ENCODE results near the gene FUNDC2. TPM values are rescaled to one million over a fixed set of nuclear protein-coding genes. Genes with fewer than 3 reads are reported as not detected.
"Not testable (repeated sequence)": the region's sequence is repeated elsewhere in the genome, so short reads cannot be mapped to it uniquely, and the experiment has no call there.

Gene FUNDC2
- total RNA-seq, 3 donors from 2014 or later (not counting 1 experiment from before 2014, with no cell fraction given): 49.7 to 52.9 (median 52.1) TPM

GRCh38 chrX:155000841-155001240 is 25.8 kb upstream of the FUNDC2 start:
- no peaks in the 10 kb centered on the region for H3K4me1 Mint-ChIP-seq

GRCh38 chrX:155001873-155002272 is 24.8 kb upstream of the FUNDC2 start:
- H3K4me3 Mint-ChIP-seq: no peak overlapping the region
- 86% methylated on average over 4 of the region's 4 CpGs for WGBS (ENCODE audit: insufficient coverage)
- no peak for TF ChIP-seq CTCF (IDR thresholded peaks at IDR 0.05)
- intact Hi-C loops (cut with micrococcal nuclease): no loop called here
- ATAC-seq (no peak), DNase-seq (no peak)
- H3K4me3 ChIP-seq (ENCODE audit: low read length): no peak overlapping the region
- no peaks in the 10 kb centered on the region for H3K9me3 Mint-ChIP-seq
- no peaks in the 10 kb centered on the region for H3K4me1 Mint-ChIP-seq
- H3K4me1 ChIP-seq (ENCODE audit: control insufficient read depth, insufficient read depth, low read length): no peaks in the 10 kb centered on the region
- H3K27ac ChIP-seq (ENCODE audit: low read length): no peak overlapping the region
- no peaks in the 10 kb centered on the region for H3K36me3 ChIP-seq (ENCODE audit: control insufficient read depth, insufficient read depth, low read length)
- H3K9me3 ChIP-seq (ENCODE audit: control insufficient read depth, insufficient read depth, low read length): no peaks in the 10 kb centered on the region
- H3K36me3 Mint-ChIP-seq: no peaks in the 10 kb centered on the region
- no peak overlapping the region for H3K27ac Mint-ChIP-seq
- no peaks in the 10 kb centered on the region for H3K27me3 ChIP-seq (ENCODE audit: control insufficient read depth, insufficient read depth, low read length)
- peaks cover 5 to 9% of the 10 kb centered on the region in 2 donors for H3K27me3 Mint-ChIP-seq (ENCODE audit: low read depth in 2 of 2)

More at GRCh38 chrX:155000841-155001240, 25.8 kb upstream of the FUNDC2 start:
- ATAC-seq: no peak
- no peaks in the 10 kb centered on the region for H3K4me1 ChIP-seq (ENCODE audit: control insufficient read depth, insufficient read depth, low read length)
- WGBS (ENCODE audit: insufficient coverage): no CpG with 5 or more reads among the region's 1 CpG
- no peaks in the 10 kb centered on the region for H3K9me3 ChIP-seq (ENCODE audit: control insufficient read depth, insufficient read depth, low read length)
- intact Hi-C loops (cut with micrococcal nuclease): no loop called here
- no peaks in the 10 kb centered on the region for H3K27me3 ChIP-seq (ENCODE audit: control insufficient read depth, insufficient read depth, low read length)
- Mint-ChIP-seq H3K9me3 (no peaks in the 10 kb centered on the region), H3K27ac (no peak overlapping the region), H3K27me3 (ENCODE audit: low read depth in 2 of 2) (peaks cover 5 to 13% of the 10 kb centered on the region in 2 donors), H3K36me3 (no peaks in the 10 kb centered on the region), H3K4me3 (no peak overlapping the region)
- H3K36me3 ChIP-seq (ENCODE audit: control insufficient read depth, insufficient read depth, low read length): no peaks in the 10 kb centered on the region
- DNase-seq: no peak
- H3K27ac ChIP-seq (ENCODE audit: low read length): no peak overlapping the region
- no peak overlapping the region for H3K4me3 ChIP-seq (ENCODE audit: low read length)
- TF ChIP-seq CTCF (IDR thresholded peaks at IDR 0.05): no peak

- Histone ChIP-seq H3K4me3 (ENCODE audit: low read length) (no peak overlapping the region), H3K36me3 (ENCODE audit: control insufficient read depth, insufficient read depth, low read length) (no peaks in the 10 kb centered on the region), H3K9me3 (ENCODE audit: control insufficient read depth, insufficient read depth, low read length) (no peaks in the 10 kb centered on the region), H3K4me1 (ENCODE audit: control insufficient read depth, insufficient read depth, low read length) (no peaks in the 10 kb centered on the region), H3K27me3 (ENCODE audit: control insufficient read depth, insufficient read depth, low read length) (no peaks in the 10 kb centered on the region), H3K27ac (ENCODE audit: low read length) (no peak overlapping the region)
- Mint-ChIP-seq H3K9me3 (no peaks in the 10 kb centered on the region), H3K27me3 (ENCODE audit: low read depth in 2 of 2) (peaks cover 5 to 7% of the 10 kb centered on the region in 2 donors), H3K27ac (no peak overlapping the region), H3K36me3 (no peaks in the 10 kb centered on the region), H3K4me1 (no peaks in the 10 kb centered on the region), H3K4me3 (no peak overlapping the region)
- ATAC-seq (no peak), DNase-seq (no peak)
- intact Hi-C loops (cut with micrococcal nuclease): no loop called here
- 94% methylated on average over 2 of the region's 2 CpGs for WGBS (ENCODE audit: insufficient coverage)
- no peak for TF ChIP-seq CTCF (IDR thresholded peaks at IDR 0.05)
Measured at GRCh38 chrX:155005190-155005589, 21.5 kb upstream of the FUNDC2 start.

- H3K27ac ChIP-seq (ENCODE audit: low read length); DNase-seq; H3K4me3 Mint-ChIP-seq; H3K36me3 ChIP-seq (ENCODE audit: control insufficient read depth, insufficient read depth, low read length); H3K27me3 Mint-ChIP-seq (ENCODE audit: low read depth in 2 of 2); H3K4me1 ChIP-seq (ENCODE audit: control insufficient read depth, insufficient read depth, low read length); intact Hi-C loops (cut with micrococcal nuclease); H3K27ac Mint-ChIP-seq; H3K27me3 ChIP-seq (ENCODE audit: control insufficient read depth, insufficient read depth, low read length); H3K9me3 ChIP-seq (ENCODE audit: control insufficient read depth, insufficient read depth, low read length); ATAC-seq; H3K4me1 Mint-ChIP-seq; H3K9me3 Mint-ChIP-seq; H3K36me3 Mint-ChIP-seq; H3K4me3 ChIP-seq (ENCODE audit: low read length): not testable (repeated sequence)
- WGBS (ENCODE audit: insufficient coverage): no CpG with 5 or more reads among the region's 10 CpGs
Measured at GRCh38 chrX:155006379-155006778, 20.3 kb upstream of the FUNDC2 start.

GRCh38 chrX:155006913-155007671 is 19.6 kb upstream of the FUNDC2 start:
- DNase-seq; H3K4me3 ChIP-seq (ENCODE audit: low read length); H3K4me1 ChIP-seq (ENCODE audit: control insufficient read depth, insufficient read depth, low read length); H3K27me3 ChIP-seq (ENCODE audit: control insufficient read depth, insufficient read depth, low read length); H3K27ac Mint-ChIP-seq; H3K4me1 Mint-ChIP-seq; H3K27ac ChIP-seq (ENCODE audit: low read length); H3K36me3 ChIP-seq (ENCODE audit: control insufficient read depth, insufficient read depth, low read length); ATAC-seq; H3K9me3 Mint-ChIP-seq; H3K9me3 ChIP-seq (ENCODE audit: control insufficient read depth, insufficient read depth, low read length); H3K4me3 Mint-ChIP-seq; H3K36me3 Mint-ChIP-seq; H3K27me3 Mint-ChIP-seq (ENCODE audit: low read depth in 2 of 2); intact Hi-C loops (cut with micrococcal nuclease): not testable (repeated sequence)
- WGBS (ENCODE audit: insufficient coverage): 95% methylated on average over 6 of the region's 11 CpGs

- H3K27me3 ChIP-seq (ENCODE audit: control insufficient read depth, insufficient read depth, low read length); H3K27ac Mint-ChIP-seq; H3K4me3 ChIP-seq (ENCODE audit: low read length); intact Hi-C loops (cut with micrococcal nuclease); ATAC-seq; H3K27me3 Mint-ChIP-seq (ENCODE audit: low read depth in 2 of 2); H3K4me1 ChIP-seq (ENCODE audit: control insufficient read depth, insufficient read depth, low read length); H3K4me3 Mint-ChIP-seq; H3K9me3 Mint-ChIP-seq; H3K9me3 ChIP-seq (ENCODE audit: control insufficient read depth, insufficient read depth, low read length); H3K36me3 ChIP-seq (ENCODE audit: control insufficient read depth, insufficient read depth, low read length); H3K27ac ChIP-seq (ENCODE audit: low read length); H3K4me1 Mint-ChIP-seq; H3K36me3 Mint-ChIP-seq; DNase-seq: not testable (repeated sequence)
- 97% methylated on average over 3 of the region's 12 CpGs for WGBS (ENCODE audit: insufficient coverage)
Measured at GRCh38 chrX:155008578-155008977, 18.1 kb upstream of the FUNDC2 start.

Measured in natural killer cell (primary cell).